Gastrocnemius medialis (tissue), 4 donors: ENCODE results near the gene PDCD7.

Experiments
- POLR2A ChIP-seq, 2 donors: fragments of 450-650 bp; IDR thresholded peaks; one replicate each; pipeline ENCODE4 v1.6.1; 2017; ENCODE audit warnings: antibody characterized with exemption in 2 of 2, mild to moderate bottlenecking in 2 of 2, moderate library complexity in 2 of 2
- TF ChIP-seq, protein P1 (sequence below), 5 experiments: fragments of 450-650 bp in 3 of 5; fragments of 200-600 bp in 2 of 5; sonication (generic) in 2 of 5; IDR thresholded peaks in 4 of 5; conservative IDR thresholded peaks in 1 of 5; 1 replicate in 4 of 5; 2 replicates in 1 of 5; pipeline ENCODE4 v1.5.1; 2016 to 2019; ENCODE audit warnings: antibody characterized with exemption in 5 of 5, mild to moderate bottlenecking in 3 of 5, moderate library complexity in 3 of 5

DNA sequence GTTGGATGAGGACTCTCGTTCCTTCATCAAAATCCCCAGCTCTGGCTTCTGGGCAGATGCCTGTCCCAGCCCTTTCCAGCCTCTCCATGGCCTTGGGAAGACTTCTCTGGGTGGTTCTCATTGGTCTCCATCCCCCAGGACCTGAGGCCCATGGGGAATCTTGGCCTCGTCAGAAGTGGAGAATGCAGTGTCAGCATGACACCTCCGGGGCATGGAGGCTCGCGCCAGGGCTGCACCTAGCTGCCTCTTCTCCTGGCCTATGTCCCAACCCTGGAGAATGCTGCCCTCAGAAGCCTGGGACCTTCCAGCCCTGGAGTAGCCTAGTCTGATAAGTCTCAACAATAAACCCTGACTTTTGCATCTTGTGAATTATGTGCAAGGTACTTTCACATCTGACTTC, 54.0 kb downstream of the PDCD7 start:
- TF ChIP-seq, protein P1, sequence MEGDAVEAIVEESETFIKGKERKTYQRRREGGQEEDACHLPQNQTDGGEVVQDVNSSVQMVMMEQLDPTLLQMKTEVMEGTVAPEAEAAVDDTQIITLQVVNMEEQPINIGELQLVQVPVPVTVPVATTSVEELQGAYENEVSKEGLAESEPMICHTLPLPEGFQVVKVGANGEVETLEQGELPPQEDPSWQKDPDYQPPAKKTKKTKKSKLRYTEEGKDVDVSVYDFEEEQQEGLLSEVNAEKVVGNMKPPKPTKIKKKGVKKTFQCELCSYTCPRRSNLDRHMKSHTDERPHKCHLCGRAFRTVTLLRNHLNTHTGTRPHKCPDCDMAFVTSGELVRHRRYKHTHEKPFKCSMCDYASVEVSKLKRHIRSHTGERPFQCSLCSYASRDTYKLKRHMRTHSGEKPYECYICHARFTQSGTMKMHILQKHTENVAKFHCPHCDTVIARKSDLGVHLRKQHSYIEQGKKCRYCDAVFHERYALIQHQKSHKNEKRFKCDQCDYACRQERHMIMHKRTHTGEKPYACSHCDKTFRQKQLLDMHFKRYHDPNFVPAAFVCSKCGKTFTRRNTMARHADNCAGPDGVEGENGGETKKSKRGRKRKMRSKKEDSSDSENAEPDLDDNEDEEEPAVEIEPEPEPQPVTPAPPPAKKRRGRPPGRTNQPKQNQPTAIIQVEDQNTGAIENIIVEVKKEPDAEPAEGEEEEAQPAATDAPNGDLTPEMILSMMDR (IDR thresholded peaks at IDR 0.05 in 4 of 5, conservative IDR thresholded peaks at IDR 0.05 in 1 of 5) = no peak
- no peak for TF ChIP-seq POLR2A (IDR thresholded peaks at IDR 0.05)
